ENCODE data around the gene NME5. TPM values are rescaled to one million over a fixed set of nuclear protein-coding genes. Genes with fewer than 3 reads are reported as not detected.

The NME5 gene, protein sequence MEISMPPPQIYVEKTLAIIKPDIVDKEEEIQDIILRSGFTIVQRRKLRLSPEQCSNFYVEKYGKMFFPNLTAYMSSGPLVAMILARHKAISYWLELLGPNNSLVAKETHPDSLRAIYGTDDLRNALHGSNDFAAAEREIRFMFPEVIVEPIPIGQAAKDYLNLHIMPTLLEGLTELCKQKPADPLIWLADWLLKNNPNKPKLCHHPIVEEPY
- 0.65 and 1.1 TPM in 2 replicates for total RNA-seq

DNA sequence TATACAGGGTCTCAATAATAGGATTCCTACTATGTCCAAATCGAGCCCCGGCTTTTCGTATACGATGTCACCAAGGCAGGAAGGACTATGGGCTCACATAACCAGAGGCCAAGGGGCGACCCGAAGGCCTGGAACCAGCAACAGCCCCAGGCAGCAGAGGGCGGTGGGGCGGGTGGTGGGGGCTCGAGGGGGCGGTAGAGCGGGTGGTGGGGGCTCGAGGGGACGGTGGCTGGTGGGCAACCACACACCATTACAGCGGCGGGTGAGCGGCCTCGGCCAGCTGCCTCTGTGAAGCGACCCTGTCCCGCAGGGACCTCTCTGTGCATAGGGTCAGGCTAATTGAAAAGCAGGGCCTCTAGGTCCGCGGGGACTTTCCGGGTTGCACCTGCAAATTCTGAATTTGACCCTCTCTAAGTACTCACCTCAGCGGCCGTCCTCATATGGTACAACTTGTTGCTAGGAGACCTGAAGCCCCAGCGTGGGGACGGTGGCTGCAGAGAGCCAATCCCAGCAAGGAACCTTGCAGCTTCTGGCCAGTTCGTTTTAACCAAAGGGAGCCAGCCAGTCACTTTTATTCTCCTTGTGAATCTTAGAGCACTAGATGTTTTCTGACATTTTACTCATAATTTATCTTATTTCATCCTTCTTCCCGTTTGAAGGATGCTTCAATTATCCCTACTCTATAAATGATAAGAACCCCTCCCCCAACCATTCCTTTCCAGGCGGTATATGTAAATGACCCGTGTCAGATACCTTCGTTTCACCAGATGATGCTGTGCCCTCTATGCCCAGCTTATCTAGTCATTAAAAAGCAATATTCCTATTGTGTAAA is at the start of gene NME5:
Gene NME5, minus strand, starts transcription at position 480 of the 832 bp plus-strand sequence. CDS start 648 bp downstream, outside the sequence.

DNA sequence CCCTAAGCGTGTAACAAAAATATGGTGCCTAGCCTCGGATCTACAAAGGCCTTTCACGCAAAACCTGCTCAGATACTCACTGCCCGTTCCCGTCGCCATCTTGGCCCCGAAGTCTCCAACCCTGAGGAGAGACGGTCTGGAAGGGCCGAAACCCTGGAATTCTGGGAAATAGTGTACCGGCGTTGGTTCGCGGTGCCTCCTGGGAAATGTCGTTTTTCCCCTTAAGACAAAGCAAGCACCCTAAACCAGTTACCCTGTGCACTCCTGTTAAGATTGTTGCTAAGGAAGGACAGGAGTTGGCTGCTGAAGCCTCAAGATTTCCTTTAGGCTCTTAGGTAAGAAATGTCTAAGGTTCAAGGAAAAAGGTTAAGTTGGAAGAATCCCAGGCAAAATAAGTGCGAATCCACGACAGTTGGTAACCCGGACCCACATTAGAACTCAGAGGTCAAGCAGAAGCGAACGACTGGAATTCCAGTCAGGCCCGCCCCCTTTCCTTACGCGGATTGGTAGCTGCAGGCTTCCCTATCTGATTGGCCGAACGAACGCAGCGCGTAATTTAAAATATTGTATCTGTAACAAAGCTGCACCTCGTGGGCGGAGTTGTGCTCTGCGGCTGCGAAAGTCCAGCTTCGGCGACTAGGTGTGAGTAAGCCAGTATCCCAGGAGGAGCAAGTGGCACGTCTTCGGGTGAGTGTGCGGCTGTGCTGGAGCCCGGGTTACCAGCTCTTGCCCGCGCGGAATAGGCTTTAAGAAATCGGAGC is 39.5 kb upstream of the NME5 start, which contains the start of the genes BRD8 and KIF20A:
Gene BRD8, minus strand, starts transcription at position 115 of the 761 bp plus-strand sequence. Its CDS starts 16 bp downstream, at position 99.
Gene KIF20A, plus strand, starts transcription at position 597 of the 761 bp plus-strand sequence. CDS start 569 bp downstream, outside the sequence.

DNA sequence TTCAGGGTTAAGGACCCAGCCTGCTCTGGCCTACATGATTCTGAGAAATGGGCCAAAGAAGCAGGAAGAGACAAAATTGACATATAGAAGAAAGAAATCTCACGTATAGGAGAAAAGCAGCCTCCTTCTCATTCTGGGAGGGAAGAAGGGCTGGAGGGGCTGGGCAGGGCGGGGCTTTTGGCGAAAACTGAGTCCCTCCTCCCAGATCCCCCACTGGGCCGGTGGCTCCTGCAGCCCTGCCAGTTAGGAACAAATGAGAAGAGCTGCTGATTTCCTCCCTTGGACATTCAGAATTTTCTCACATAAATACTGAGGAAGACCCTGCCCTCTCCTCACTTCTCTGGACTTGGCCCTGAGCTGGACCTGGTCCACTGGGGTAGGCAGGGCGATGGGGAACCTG is 55.5 kb downstream of the NME5 start, which contains the start of gene WNT8A:
Gene WNT8A, plus strand, starts transcription at position 332 of the 400 bp plus-strand sequence. CDS start 95 bp downstream, outside the sequence.

Other genes starting within 250 kb of the NME5 start
- not detected in 2 replicates for gene PKD2L2, start 250.0 kb downstream of the NME5 start, total RNA-seq
- gene FAM13B, start 106.3 kb downstream of the NME5 start, total RNA-seq = 12.7 and 20.4 TPM in 2 replicates
- gene WNT8A, start 55.4 kb downstream of the NME5 start, total RNA-seq = not detected in 2 replicates
- 19.2 and 43.6 TPM in 2 replicates for gene BRD8, start 39.2 kb upstream of the NME5 start, total RNA-seq
- 52.6 and 77.2 TPM in 2 replicates for gene KIF20A, start 39.7 kb upstream of the NME5 start, total RNA-seq
- gene CDC23, start 73.9 kb upstream of the NME5 start, total RNA-seq = 31.5 and 40.1 TPM in 2 replicates
- gene GFRA3, start 135.2 kb upstream of the NME5 start, total RNA-seq = not detected in 2 replicates
- gene CDC25C, start 192.4 kb upstream of the NME5 start, total RNA-seq = 9.0 and 9.4 TPM in 2 replicates
- gene FAM53C, start 198.8 kb upstream of the NME5 start, total RNA-seq = 28.6 and 31.5 TPM in 2 replicates
- 37.4 and 43.6 TPM in 2 replicates for gene KDM3B, start 213.3 kb upstream of the NME5 start, total RNA-seq

Measured in epithelial cell of umbilical artery (primary cell).